HEK293 (cell line): Measurements from ENCODE around the gene ARMCX6.

ENCODE experiments used
- BCL6B ChIP-seq: fragments of 450-650 bp; formaldehyde crosslinking; IDR thresholded peaks from 2 replicates; pipeline ENCODE4 v1.5.1; 2017; ENCODE audit warnings: missing biosample characterization, missing genetic modification characterization
- FEZF1 ChIP-seq: fragments of 450-650 bp; formaldehyde crosslinking; IDR thresholded peaks from 2 replicates; pipeline ENCODE4 v1.5.1; 2016; ENCODE audit warnings: missing biosample characterization, missing genetic modification characterization
- GLI2 ChIP-seq: fragments of 450-650 bp; formaldehyde crosslinking; IDR thresholded peaks from 2 replicates; pipeline ENCODE4; 2017; ENCODE audit warnings: missing biosample characterization, missing genetic modification characterization, low read depth, borderline replicate concordance
- HOXA7 ChIP-seq: sonication (generic); formaldehyde crosslinking; IDR thresholded peaks from 2 replicates; pipeline ENCODE4 v1.8.1; 2022; ENCODE audit warnings: missing genetic modification reagents, borderline replicate concordance
- KLF7 ChIP-seq: fragments of 450-650 bp; formaldehyde crosslinking; IDR thresholded peaks from 2 replicates; pipeline ENCODE4 v1.5.1; 2016; ENCODE audit warnings: missing biosample characterization, missing genetic modification characterization, borderline replicate concordance
- KLF9 ChIP-seq: fragments of 450-650 bp; formaldehyde crosslinking; IDR thresholded peaks from 2 replicates; pipeline ENCODE4 v1.5.1; 2016; ENCODE audit warnings: missing biosample characterization, missing genetic modification characterization, low read depth
- PRDM4 ChIP-seq: fragments of 450-650 bp; formaldehyde crosslinking; IDR thresholded peaks from 2 replicates; pipeline ENCODE4 v1.5.1; 2017; ENCODE audit warnings: missing biosample characterization, missing genetic modification characterization
- ZEB2 ChIP-seq: fragments of 450-650 bp; formaldehyde crosslinking; IDR thresholded peaks from 2 replicates; pipeline ENCODE4 v1.5.1; 2016; ENCODE audit warnings: missing biosample characterization, missing genetic modification characterization
- ZFP69B ChIP-seq: fragments of 450-650 bp; formaldehyde crosslinking; IDR thresholded peaks from 2 replicates; pipeline ENCODE4 v1.5.1; 2016; ENCODE audit warnings: missing biosample characterization, missing genetic modification characterization
- ZNF169 ChIP-seq: fragments of 450-650 bp; formaldehyde crosslinking; IDR thresholded peaks from 2 replicates; pipeline ENCODE4 v1.5.1; 2016; ENCODE audit warnings: missing biosample characterization, missing genetic modification characterization
- ZNF2 ChIP-seq: fragments of 450-650 bp; formaldehyde crosslinking; IDR thresholded peaks from 2 replicates; pipeline ENCODE4 v1.5.1; 2016; ENCODE audit warnings: missing biosample characterization, missing genetic modification characterization
- ZNF311 ChIP-seq: fragments of 450-650 bp; formaldehyde crosslinking; IDR thresholded peaks from 2 replicates; pipeline ENCODE4 v1.5.1; 2017; ENCODE audit warnings: missing biosample characterization, missing genetic modification characterization, borderline replicate concordance
- ZNF335 ChIP-seq: fragments of 450-650 bp; formaldehyde crosslinking; conservative IDR thresholded peaks from 2 replicates; pipeline ENCODE4 v1.5.1; 2016; ENCODE audit warnings: missing biosample characterization, missing genetic modification characterization
- ZNF433 ChIP-seq: fragments of 450-650 bp; formaldehyde crosslinking; IDR thresholded peaks from 2 replicates; pipeline ENCODE4 v1.5.1; 2016; ENCODE audit warnings: missing biosample characterization, missing genetic modification characterization, low read depth
- ZNF48 ChIP-seq: fragments of 450-650 bp; formaldehyde crosslinking; IDR thresholded peaks from 2 replicates; pipeline ENCODE4 v1.5.1; 2016; ENCODE audit warnings: missing biosample characterization, missing genetic modification characterization
- ZNF544 ChIP-seq: fragments of 450-650 bp; formaldehyde crosslinking; IDR thresholded peaks from 2 replicates; pipeline ENCODE4 v1.5.0; 2017; ENCODE audit warnings: missing biosample characterization, missing genetic modification characterization
- ZNF549 ChIP-seq: fragments of 450-650 bp; IDR thresholded peaks from 2 replicates; pipeline ENCODE4 v1.5.1; 2018; ENCODE audit warnings: missing biosample characterization, missing genetic modification characterization, mild to moderate bottlenecking, inconsistent platforms, moderate library complexity
- ZNF580 ChIP-seq: fragments of 450-650 bp; formaldehyde crosslinking; IDR thresholded peaks from 2 replicates; pipeline ENCODE4 v1.5.1; 2016; ENCODE audit warnings: missing biosample characterization, missing genetic modification characterization
- ZNF629 ChIP-seq: fragments of 450-650 bp; formaldehyde crosslinking; IDR thresholded peaks from 2 replicates; pipeline ENCODE4 v1.5.1; 2017; ENCODE audit warnings: missing biosample characterization, missing genetic modification characterization
- ZNF777 ChIP-seq: fragments of 450-650 bp; formaldehyde crosslinking; IDR thresholded peaks from 2 replicates; pipeline ENCODE4 v1.5.1; 2017; ENCODE audit warnings: missing biosample characterization, missing genetic modification characterization, borderline replicate concordance
- ZNF830 ChIP-seq: fragments of 450-650 bp; IDR thresholded peaks from 2 replicates; pipeline ENCODE4 v1.5.0; 2018; ENCODE audit warnings: missing biosample characterization, missing genetic modification characterization, low read depth, mild to moderate bottlenecking, moderate library complexity
- ZSCAN16 ChIP-seq: fragments of 450-650 bp; formaldehyde crosslinking; IDR thresholded peaks from 2 replicates; pipeline ENCODE4 v1.5.1; 2016; ENCODE audit warnings: missing biosample characterization, missing genetic modification characterization
- ZSCAN5A ChIP-seq: fragments of 450-650 bp; formaldehyde crosslinking; IDR thresholded peaks from 2 replicates; pipeline ENCODE4 v1.5.1; 2016; ENCODE audit warnings: missing biosample characterization, missing genetic modification characterization

ARMCX6 gene

GRCh38 chrX:101617211-101618191 is at the start of gene ARMCX6 (continued):
- no peak for TF ChIP-seq PRDM4
- no peak for TF ChIP-seq HOXA7 (CRISPR knock-in tag)
- TF ChIP-seq ZNF830 (tag by site-specific recombination) = no peak
- peak; percentile 67; the same call in 1 of the 2 replicates for TF ChIP-seq KLF9 (tag by site-specific recombination)
- no peak for TF ChIP-seq ZSCAN5A
- TF ChIP-seq ZNF2 (tag by site-specific recombination) = no peak
- no peak for TF ChIP-seq BCL6B (tag by site-specific recombination)
- TF ChIP-seq ZNF549 (tag by site-specific recombination) = no peak
- TF ChIP-seq KLF7 (tag by site-specific recombination) = no peak
- TF ChIP-seq ZNF544 (tag by site-specific recombination) = no peak
- TF ChIP-seq ZNF311 (tag by site-specific recombination) = no peak
- TF ChIP-seq ZNF335 = 0 out of 2 replicates have a peak, but pooled peaks have one; percentile 13
- no peak for TF ChIP-seq FEZF1 (tag by site-specific recombination)
- peak; percentile 30; the same call in 1 of the 2 replicates for TF ChIP-seq ZNF629 (tag by site-specific recombination)
- TF ChIP-seq ZNF169 (tag by site-specific recombination) = no peak
- TF ChIP-seq ZNF580 (tag by site-specific recombination) = no peak
- TF ChIP-seq ZFP69B (tag by site-specific recombination) = no peak
- TF ChIP-seq ZNF777 (tag by site-specific recombination) = no peak
- no peak for TF ChIP-seq ZNF433
- no peak for TF ChIP-seq GLI2 (tag by site-specific recombination)
- no peak for TF ChIP-seq ZSCAN16
- TF ChIP-seq ZEB2 (tag by site-specific recombination) = no peak
- no peak for TF ChIP-seq ZNF48 (tag by site-specific recombination)
- TF ChIP-seq, all 188 proteins: peak for 14
